ENCODE results near the gene SOD1.

GRCh38 chr21:31708541-31708940, 49.0 kb downstream of the SOD1 start:
- no peak for TF ChIP-seq CTCF (IDR thresholded peaks at IDR 0.05; ENCODE audit: extremely low read depth in 1 of 2, insufficient read depth in 1 of 2, low read depth in 1 of 2, low read length in 2 of 2)
- TF ChIP-seq MYC (IDR thresholded peaks at IDR 0.05; ENCODE audit: low read depth, low read length) = no peak

All from endothelial cell of umbilical vein (primary cell).